Chondrocyte (in vitro differentiated cells): ENCODE results near the gene OSGIN1. TPM values are rescaled to one million over a fixed set of nuclear protein-coding genes. Genes with fewer than 3 reads are reported as not detected.

Experiments
- DNase-seq: peaks from one replicate; pipeline ENCODE4 v3.0.0; 2021; ENCODE audit warnings: mixed read lengths, low spot score
- H3K27ac Mint-ChIP-seq: one replicate; pipeline ENCODE4 v1.8.0; 2021; ENCODE audit warnings: mild to moderate bottlenecking, moderate library complexity, mixed read lengths; ENCODE audit not compliant: unreplicated experiment
- H3K27me3 Mint-ChIP-seq: 2 replicates; pipeline ENCODE4 v1.8.0; 2021; ENCODE audit warnings: low read depth, mixed read lengths
- H3K36me3 Mint-ChIP-seq: 2 replicates; pipeline ENCODE4 v1.8.0; 2021; ENCODE audit warnings: low read depth, mixed read lengths
- H3K4me1 Mint-ChIP-seq: 2 replicates; pipeline ENCODE4 v1.8.0; 2021; ENCODE audit warnings: low read depth, mild to moderate bottlenecking, mixed read lengths
- H3K4me3 Mint-ChIP-seq: one replicate; pipeline ENCODE4 v1.8.0; 2021; ENCODE audit warnings: mild to moderate bottlenecking, moderate library complexity, mixed read lengths; ENCODE audit not compliant: unreplicated experiment
- H3K9me3 Mint-ChIP-seq: 2 replicates; pipeline ENCODE4 v1.8.0; 2021; ENCODE audit warnings: low read depth, mixed read lengths
- CTCF ChIP-seq: fragments of 200-600 bp; sonication (generic); IDR thresholded peaks from 2 replicates; pipeline ENCODE4 v1.5.0; 2021; ENCODE audit warnings: antibody characterized with exemption, mild to moderate bottlenecking, moderate library complexity
- total RNA-seq: library from RNA; stranded (reverse); gene quantifications from 3 replicates; pipeline ENCODE4 v1.2.1, GENCODE V29; 2021

Gene OSGIN1
- total RNA-seq, 1 donor from 2014 or later: 2.5 TPM

DNA sequence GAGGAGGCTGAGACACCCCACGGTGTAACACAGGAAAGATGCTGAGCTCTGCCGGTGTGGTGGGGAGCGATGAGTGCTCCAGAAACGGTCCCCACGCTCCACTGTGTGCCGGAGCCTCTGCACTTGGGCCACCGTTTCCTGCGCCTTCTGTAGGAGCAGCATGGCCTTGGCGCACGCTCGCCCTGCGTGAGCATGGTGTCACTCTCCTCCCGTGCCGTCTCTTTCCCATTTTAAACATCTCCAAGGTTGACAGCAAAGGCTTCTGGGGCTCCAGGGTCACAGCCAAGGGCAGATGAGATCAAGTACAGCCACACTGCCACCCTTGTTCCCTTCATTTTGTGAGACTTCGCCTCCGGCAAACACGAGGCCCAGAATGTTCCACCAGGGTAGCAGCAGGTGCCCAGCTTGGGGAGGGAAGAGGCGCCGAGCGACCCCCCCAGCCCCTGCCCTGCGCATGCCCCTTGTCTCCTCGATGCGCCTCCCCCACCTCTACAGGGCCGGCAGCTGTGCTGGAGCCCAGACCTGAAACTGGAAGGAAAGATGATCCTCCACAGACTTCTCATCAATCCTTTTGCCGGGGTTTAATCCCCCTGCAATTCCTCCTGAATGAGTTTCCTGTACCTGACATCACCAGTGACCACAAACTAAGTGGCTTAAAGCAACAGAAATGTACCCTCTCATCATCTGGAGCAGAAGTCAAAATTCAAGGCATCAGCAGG is 19.9 kb upstream of the OSGIN1 start:
- no peaks in the 10 kb centered on the region for H3K36me3 Mint-ChIP-seq
- no peaks in the 10 kb centered on the region for H3K4me1 Mint-ChIP-seq
- no peaks in the 10 kb centered on the region for H3K27me3 Mint-ChIP-seq
- no peak for DNase-seq
- no peak overlapping the region for H3K4me3 Mint-ChIP-seq
- no peaks in the 10 kb centered on the region for H3K9me3 Mint-ChIP-seq
- no peak overlapping the region for H3K27ac Mint-ChIP-seq
- TF ChIP-seq CTCF: no peak

DNA sequence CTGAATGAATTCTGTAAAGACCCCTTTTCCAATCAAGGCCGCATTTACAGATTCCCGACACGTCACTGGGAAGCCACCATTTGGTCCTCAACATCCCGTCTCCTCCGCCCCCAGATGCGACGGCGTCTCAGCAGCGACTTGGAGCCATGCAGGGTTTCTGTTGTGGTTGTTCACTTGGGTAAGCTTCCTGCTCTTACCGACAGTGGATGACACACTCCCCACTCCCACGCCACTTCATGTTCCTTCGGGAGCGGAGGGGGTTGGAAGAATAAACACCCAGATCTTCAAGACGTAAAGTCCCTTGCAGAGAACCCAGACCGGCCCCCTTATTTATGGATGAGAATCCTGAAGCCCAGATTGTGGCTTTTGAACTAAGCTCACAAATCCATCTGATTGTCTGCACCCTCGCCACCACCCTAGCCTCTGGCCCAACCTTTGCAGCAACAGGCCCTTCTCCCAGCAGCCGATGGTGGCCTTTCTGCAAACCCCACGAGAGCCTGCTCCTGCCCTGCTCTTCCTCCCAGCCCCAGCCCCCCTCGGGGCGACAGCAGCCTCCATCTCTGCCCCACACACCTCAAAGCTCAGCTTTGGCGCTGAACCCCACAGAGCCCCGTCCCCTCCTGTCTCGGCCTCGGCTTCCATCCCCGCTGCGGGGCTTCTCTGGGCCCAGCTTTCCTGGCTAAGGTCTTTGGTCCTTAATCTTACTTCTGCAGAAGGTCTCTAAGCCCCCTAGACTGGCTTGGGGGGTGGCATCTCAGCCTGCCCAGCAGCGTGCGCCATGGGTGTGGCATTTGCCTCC is 19.0 kb upstream of the OSGIN1 start:
- Mint-ChIP-seq H3K27me3 (no peaks in the 10 kb centered on the region), H3K9me3 (no peaks in the 10 kb centered on the region), H3K36me3 (no peaks in the 10 kb centered on the region), H3K4me1 (no peaks in the 10 kb centered on the region), H3K27ac (no peak overlapping the region), H3K4me3 (no peak overlapping the region)
- TF ChIP-seq CTCF: no peak
- no peak for DNase-seq

- Mint-ChIP-seq H3K4me1 (no peaks in the 10 kb centered on the region), H3K4me3 (no peak overlapping the region), H3K36me3 (no peaks in the 10 kb centered on the region), H3K27ac (no peak overlapping the region), H3K9me3 (no peaks in the 10 kb centered on the region), H3K27me3 (no peaks in the 10 kb centered on the region)
- no peak for DNase-seq
- TF ChIP-seq CTCF: no peak
These were observed 18.4 kb upstream of the OSGIN1 start for GRCh38 chr16:83934684-83934977.

DNA sequence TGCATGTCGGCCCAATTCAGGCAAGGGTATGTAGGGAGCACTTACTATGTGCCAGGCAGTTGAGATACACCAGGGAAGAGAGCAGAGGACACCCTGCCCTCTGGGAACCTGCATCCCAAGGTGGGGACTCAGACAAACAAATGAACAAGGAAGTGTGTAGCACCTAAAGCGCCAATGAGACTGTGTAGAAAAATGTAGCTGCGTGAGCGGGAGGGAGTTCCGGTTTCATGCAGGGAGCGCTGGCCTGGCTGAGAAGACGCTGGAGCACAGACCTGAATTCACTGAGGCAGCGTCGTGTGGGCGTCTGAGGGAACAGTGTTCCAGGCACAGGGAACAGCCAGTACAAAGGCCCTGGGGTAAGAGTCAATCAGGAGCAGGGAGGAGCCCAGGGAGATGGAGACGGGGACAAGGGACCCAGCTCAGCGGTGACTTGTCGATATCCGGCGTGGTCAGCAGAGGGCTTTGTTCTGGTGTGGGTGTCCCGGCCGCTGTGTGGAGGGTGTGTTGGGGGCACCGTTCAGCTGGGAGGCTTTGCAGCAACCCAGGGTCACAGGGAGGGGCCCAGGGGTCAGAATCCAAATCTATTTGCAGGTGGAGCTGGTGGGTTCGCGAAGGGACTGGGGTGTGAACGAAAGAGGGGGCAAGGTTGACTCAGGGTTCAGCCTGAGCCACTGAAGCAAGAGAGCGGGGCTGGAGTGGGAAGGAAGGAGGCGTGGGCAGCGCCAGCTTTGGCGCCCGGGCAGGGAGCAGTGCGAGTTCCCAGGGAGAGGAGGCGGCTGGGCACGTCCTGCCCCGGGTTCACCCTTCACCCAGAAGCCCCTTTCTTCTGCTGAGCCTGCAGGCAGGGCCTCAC is 17.8 kb upstream of the OSGIN1 start:
- Mint-ChIP-seq H3K9me3 (no peaks in the 10 kb centered on the region), H3K27ac (no peak overlapping the region), H3K4me1 (no peaks in the 10 kb centered on the region), H3K4me3 (no peak overlapping the region), H3K36me3 (no peaks in the 10 kb centered on the region), H3K27me3 (no peaks in the 10 kb centered on the region)
- no peak for DNase-seq
- no peak for TF ChIP-seq CTCF

GRCh38 chr16:83935858-83936255 is 17.2 kb upstream of the OSGIN1 start:
- H3K9me3 Mint-ChIP-seq: no peaks in the 10 kb centered on the region
- no peak for DNase-seq
- H3K4me3 Mint-ChIP-seq: no peak overlapping the region
- no peaks in the 10 kb centered on the region for H3K4me1 Mint-ChIP-seq
- no peaks in the 10 kb centered on the region for H3K36me3 Mint-ChIP-seq
- TF ChIP-seq CTCF: no peak
- peaks cover under 1% of the 10 kb centered on the region for H3K27me3 Mint-ChIP-seq
- no peak overlapping the region for H3K27ac Mint-ChIP-seq
